BE2C (cell line): ENCODE results near the gene S100A4.
"Not testable (repeated sequence)": the region's sequence is repeated elsewhere in the genome, so short reads cannot be mapped to it uniquely, and the experiment has no call there.

Source experiments
- DNase-seq: peaks from one replicate; pipeline ENCODE4 v3.0.0-alpha.2; 2020
- H3K27me3 ChIP-seq: fragments of 250-450 bp; sonication (Bioruptor Pico); 2 replicates; pipeline ENCODE4 v1.5.1; 2020; ENCODE audit warnings: mild to moderate bottlenecking
- H3K36me3 ChIP-seq: fragments of 250-450 bp; sonication (Bioruptor Pico); 2 replicates; pipeline ENCODE4 v1.5.1; 2020; ENCODE audit warnings: mild to moderate bottlenecking
- H3K4me1 ChIP-seq: fragments of 250-450 bp; sonication (Bioruptor Pico); 2 replicates; pipeline ENCODE4 v1.5.1; 2020
- H3K4me3 ChIP-seq: 2 replicates; pipeline ENCODE4 v1.5.1; 2011; ENCODE audit warnings: low read depth, low read length
- H3K9me3 ChIP-seq: fragments of 250-450 bp; sonication (Bioruptor Pico); 2 replicates; pipeline ENCODE4 v1.5.1; 2020
- CTCF ChIP-seq: IDR thresholded peaks from 2 replicates; pipeline ENCODE4 v1.5.1; 2012; ENCODE audit warnings: mild to moderate bottlenecking, low read depth, low read length

S100A4 gene

GRCh38 chr1:153563991-153564390 lies 18.4 kb upstream of the S100A4 start:
- no peak overlapping the region for H3K4me3 ChIP-seq
- no peaks in the 10 kb centered on the region for H3K27me3 ChIP-seq
- H3K36me3 ChIP-seq = no peaks in the 10 kb centered on the region
- no peak for TF ChIP-seq CTCF
- no peak for DNase-seq
- peaks cover 31% of the 10 kb centered on the region for H3K4me1 ChIP-seq
- no peaks in the 10 kb centered on the region for H3K9me3 ChIP-seq

GRCh38 chr1:153563483-153563901 lies 17.9 kb upstream of the S100A4 start:
- Histone ChIP-seq H3K4me3 (no peak overlapping the region), H3K9me3 (no peaks in the 10 kb centered on the region), H3K27me3 (no peaks in the 10 kb centered on the region), H3K36me3 (no peaks in the 10 kb centered on the region), H3K4me1 (peaks cover 27% of the 10 kb centered on the region)
- DNase-seq = no peak
- TF ChIP-seq CTCF = no peak

DNA sequence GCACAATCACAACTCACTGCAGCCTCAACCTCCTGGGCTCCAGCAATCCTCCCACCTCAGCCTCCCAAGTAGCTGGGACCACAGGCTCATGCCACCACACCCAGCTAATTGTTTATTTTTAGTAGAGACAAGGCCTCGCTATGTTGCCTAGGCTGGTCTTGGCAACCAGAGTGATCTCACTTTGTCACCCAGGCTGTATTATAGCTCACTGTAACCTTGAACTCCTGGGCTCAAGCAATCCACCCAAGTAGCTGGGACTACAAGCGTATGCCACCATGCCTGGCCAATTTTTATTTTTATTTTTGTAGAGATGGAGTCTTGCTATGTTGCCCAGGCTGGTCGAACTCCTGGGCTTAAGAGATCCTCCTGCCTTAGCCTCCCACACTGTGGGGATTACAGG lies 16.4 kb upstream of the S100A4 start:
- peaks cover 13% of the 10 kb centered on the region for H3K4me1 ChIP-seq
- H3K27me3 ChIP-seq, DNase-seq, H3K4me3 ChIP-seq, H3K36me3 ChIP-seq, H3K9me3 ChIP-seq: not testable (repeated sequence)

GRCh38 chr1:153561466-153561985 lies 15.9 kb upstream of the S100A4 start:
- DNase-seq = no peak
- no peak for TF ChIP-seq CTCF
- no peaks in the 10 kb centered on the region for H3K27me3 ChIP-seq
- no peaks in the 10 kb centered on the region for H3K9me3 ChIP-seq
- H3K4me1 ChIP-seq = peaks cover 9% of the 10 kb centered on the region
- H3K36me3 ChIP-seq = no peaks in the 10 kb centered on the region
- H3K4me3 ChIP-seq = no peak overlapping the region

DNA sequence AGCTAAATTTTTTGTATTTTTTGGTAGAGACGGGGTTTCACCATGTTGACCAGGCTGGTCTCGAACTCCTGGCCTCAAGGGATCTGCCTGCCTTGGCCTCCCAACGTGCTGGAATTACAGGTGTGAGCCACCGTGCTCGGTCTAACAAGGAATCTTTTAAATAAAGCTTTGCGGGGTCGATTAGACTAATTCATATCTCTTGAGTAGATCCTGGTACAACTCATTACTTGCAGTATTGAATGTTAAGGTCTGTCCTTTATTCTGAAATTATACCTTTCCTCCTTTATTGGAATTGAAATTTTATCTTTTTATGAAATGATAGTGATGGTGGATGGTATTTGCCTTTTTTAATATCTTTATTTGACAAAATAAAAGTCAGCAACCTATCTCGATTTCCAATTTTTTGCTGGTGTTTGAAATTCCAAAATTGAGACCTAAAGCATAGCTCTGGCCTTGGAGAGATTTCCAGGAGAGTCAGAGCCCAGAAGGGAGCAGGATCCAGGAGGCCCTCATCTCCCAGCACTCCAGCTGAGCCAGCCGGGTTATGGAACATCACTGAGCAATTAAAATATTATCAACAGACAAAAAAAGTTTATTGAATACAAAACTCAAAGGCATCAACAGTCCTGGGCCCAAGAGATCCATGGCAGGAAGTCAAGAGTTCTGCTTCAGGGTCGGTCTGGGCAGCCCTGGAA lies 15.3 kb upstream of the S100A4 start:
- no peak for DNase-seq
- Histone ChIP-seq H3K27me3 (no peaks in the 10 kb centered on the region), H3K4me1 (peaks cover 7% of the 10 kb centered on the region), H3K9me3 (no peaks in the 10 kb centered on the region), H3K36me3 (no peaks in the 10 kb centered on the region), H3K4me3 (no peak overlapping the region)
- TF ChIP-seq CTCF = no peak

GRCh38 chr1:153560241-153560640 lies 14.6 kb upstream of the S100A4 start:
- H3K36me3 ChIP-seq = no peaks in the 10 kb centered on the region
- H3K4me1 ChIP-seq = peaks cover under 1% of the 10 kb centered on the region
- H3K4me3 ChIP-seq = no peak overlapping the region
- no peaks in the 10 kb centered on the region for H3K27me3 ChIP-seq
- no peak for DNase-seq
- no peak for TF ChIP-seq CTCF
- no peaks in the 10 kb centered on the region for H3K9me3 ChIP-seq

GRCh38 chr1:153557877-153558276 lies 12.3 kb upstream of the S100A4 start:
- no peaks in the 10 kb centered on the region for H3K36me3 ChIP-seq
- H3K9me3 ChIP-seq = no peaks in the 10 kb centered on the region
- DNase-seq = no peak
- no peaks in the 10 kb centered on the region for H3K27me3 ChIP-seq
- TF ChIP-seq CTCF = no peak
- H3K4me1 ChIP-seq = peaks cover 7% of the 10 kb centered on the region
- no peak overlapping the region for H3K4me3 ChIP-seq
